ENCODE measurements around the gene SLC22A17. TPM values are rescaled to one million over a fixed set of nuclear protein-coding genes. Genes with fewer than 3 reads are reported as not detected.

SLC22A17 gene
- total RNA-seq, 6 experiments from 2014 or later: 1.5 to 2.7 (median 2.1) TPM

DNA sequence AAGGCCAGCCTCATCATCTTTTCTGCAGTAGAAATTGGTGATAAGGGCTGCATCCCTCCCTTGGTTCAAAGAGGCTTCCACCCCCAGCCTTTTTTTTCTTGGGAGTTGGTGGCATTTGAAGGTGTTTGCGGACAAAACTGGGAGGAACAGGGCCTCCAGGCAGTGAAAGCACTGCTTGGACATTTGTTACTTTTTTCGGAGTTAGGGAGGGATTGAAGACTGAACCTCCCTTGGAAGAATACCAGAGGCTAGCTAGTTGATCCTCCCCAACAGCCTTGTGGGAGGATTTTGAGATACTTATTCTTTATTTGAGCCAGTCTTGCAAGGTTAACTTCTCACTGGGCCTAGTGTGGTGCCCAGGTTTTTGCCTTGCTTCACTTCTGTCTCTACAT, 28.2 kb downstream of the SLC22A17 start:
- 81% methylated on average over 2 of the region's 2 CpGs for WGBS (ENCODE audit: insufficient coverage, low coverage, low lambda C conversion rate, missing lambda C conversion rate)
- Histone ChIP-seq H3K36me3 (peaks cover 0 to 28% (median 13%) of the 10 kb centered on the region in 4 donors), H3K4me1 (peaks cover 0 to 22% (median 4%) of the 10 kb centered on the region in 4 donors), H3K9me3 (no peaks in the 10 kb centered on the region), H3K27me3 (no peaks in the 10 kb centered on the region), H3K27ac (no peak overlapping the region), H3K4me3 (no peak overlapping the region)
- intact Hi-C loops (cut with DNase I): no loop called here
- DNase-seq (no peak), ATAC-seq (no peak)
- TF ChIP-seq, protein P1, sequence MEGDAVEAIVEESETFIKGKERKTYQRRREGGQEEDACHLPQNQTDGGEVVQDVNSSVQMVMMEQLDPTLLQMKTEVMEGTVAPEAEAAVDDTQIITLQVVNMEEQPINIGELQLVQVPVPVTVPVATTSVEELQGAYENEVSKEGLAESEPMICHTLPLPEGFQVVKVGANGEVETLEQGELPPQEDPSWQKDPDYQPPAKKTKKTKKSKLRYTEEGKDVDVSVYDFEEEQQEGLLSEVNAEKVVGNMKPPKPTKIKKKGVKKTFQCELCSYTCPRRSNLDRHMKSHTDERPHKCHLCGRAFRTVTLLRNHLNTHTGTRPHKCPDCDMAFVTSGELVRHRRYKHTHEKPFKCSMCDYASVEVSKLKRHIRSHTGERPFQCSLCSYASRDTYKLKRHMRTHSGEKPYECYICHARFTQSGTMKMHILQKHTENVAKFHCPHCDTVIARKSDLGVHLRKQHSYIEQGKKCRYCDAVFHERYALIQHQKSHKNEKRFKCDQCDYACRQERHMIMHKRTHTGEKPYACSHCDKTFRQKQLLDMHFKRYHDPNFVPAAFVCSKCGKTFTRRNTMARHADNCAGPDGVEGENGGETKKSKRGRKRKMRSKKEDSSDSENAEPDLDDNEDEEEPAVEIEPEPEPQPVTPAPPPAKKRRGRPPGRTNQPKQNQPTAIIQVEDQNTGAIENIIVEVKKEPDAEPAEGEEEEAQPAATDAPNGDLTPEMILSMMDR (IDR thresholded peaks at IDR 0.05): no peak
- no peak for TF ChIP-seq POLR2A (IDR thresholded peaks at IDR 0.05)

DNA sequence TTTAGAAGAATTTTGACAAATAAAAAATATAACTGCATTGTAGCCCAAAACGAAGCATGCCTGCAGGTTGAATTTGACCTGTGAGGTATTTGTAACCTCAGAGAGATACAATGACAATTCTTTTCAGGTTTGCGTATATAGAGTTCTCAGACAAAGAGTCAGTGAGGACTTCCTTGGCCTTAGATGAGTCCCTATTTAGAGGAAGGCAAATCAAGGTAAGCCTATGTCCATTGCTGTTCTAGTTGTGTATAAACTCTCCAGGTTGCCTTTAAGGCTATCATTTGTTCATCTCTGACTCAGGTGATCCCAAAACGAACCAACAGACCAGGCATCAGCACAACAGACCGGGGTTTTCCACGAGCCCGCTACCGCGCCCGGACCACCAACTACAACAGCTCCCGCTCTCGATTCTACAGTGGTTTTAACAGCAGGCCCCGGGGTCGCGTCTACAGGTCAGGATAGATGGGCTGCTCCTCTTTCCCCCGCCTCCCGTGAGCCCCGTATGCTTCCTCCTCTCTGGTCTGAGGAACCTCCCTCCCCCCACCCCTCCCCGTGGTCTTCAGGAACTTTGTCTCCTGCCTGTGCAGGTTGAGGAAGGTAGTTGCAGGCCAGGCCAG, 28.7 kb downstream of the SLC22A17 start:
- Histone ChIP-seq H3K4me3 (no peak overlapping the region), H3K27me3 (no peaks in the 10 kb centered on the region), H3K36me3 (peaks cover 0 to 28% (median 13%) of the 10 kb centered on the region in 4 donors), H3K27ac (no peak overlapping the region), H3K9me3 (no peaks in the 10 kb centered on the region), H3K4me1 (peaks cover 0 to 22% (median 4%) of the 10 kb centered on the region in 4 donors)
- intact Hi-C loops (cut with DNase I): no loop called here
- WGBS (ENCODE audit: insufficient coverage, low coverage, low lambda C conversion rate, missing lambda C conversion rate): 82% methylated on average over 18 of the region's 18 CpGs
- no peak for DNase-seq
- ATAC-seq: no peak
- no peak for TF ChIP-seq POLR2A (IDR thresholded peaks at IDR 0.05)
- TF ChIP-seq, protein P1 (IDR thresholded peaks at IDR 0.05): no peak

DNA sequence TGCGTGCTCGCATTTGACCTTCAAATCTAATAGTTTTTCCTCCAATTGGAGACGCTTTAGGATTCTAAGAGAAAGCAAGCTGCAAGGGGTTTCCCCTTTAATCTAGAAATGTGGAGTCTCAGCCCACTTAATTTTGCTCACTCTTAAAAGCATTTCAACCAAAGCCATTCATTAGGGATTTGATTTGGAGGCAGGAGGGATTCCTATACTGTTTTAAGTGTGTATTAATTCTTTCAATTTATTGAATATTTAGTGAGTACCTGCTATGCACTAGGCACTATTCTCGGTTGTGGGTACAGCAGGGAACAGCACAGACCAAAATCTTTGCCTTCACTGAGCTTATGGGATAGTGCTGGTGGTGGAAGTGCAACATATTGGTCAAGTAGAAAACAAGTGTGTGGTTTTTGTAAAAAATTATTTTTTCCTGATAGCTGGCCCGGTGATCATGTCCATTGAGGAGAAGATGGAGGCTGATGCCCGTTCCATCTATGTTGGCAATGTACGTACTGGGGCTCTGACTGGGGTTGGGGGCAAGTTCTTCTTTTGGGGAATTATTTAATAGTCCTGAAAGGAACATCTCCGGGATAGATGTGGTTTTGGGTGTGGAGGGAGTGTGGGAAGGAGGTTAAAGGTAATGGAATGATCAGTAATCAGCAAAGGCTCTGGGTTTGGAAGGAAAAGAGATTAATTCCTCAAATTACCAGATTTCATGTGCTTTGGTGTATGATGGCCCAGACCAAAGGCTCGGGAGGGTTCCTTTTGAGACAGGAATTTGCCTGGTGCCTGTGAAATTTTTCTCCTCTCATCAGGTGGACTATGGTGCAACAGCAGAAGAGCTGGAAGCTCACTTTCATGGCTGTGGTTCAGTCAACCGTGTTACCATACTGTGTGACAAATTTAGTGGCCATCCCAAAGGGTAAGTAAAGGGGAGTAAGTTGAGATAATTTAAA, 29.8 kb downstream of the SLC22A17 start:
- H3K27ac ChIP-seq: peak overlapping the region; percentile 91 to 94 (median 91)
- H3K9me3 ChIP-seq: no peaks in the 10 kb centered on the region
- intact Hi-C loops (cut with DNase I): no loop called here
- ATAC-seq (no peak), DNase-seq (no peak)
- H3K4me3 ChIP-seq: peak overlapping the region; percentile 74 to 92 (median 82)
- peaks cover 0 to 28% (median 13%) of the 10 kb centered on the region in 4 donors for H3K36me3 ChIP-seq
- H3K4me1 ChIP-seq: peaks cover 0 to 15% (median 4%) of the 10 kb centered on the region in 4 donors
- 43% methylated on average over 10 of the region's 10 CpGs for WGBS (ENCODE audit: insufficient coverage, low coverage, low lambda C conversion rate, missing lambda C conversion rate)
- TF ChIP-seq POLR2A (IDR thresholded peaks at IDR 0.05): no peak
- H3K27me3 ChIP-seq: no peaks in the 10 kb centered on the region

DNA sequence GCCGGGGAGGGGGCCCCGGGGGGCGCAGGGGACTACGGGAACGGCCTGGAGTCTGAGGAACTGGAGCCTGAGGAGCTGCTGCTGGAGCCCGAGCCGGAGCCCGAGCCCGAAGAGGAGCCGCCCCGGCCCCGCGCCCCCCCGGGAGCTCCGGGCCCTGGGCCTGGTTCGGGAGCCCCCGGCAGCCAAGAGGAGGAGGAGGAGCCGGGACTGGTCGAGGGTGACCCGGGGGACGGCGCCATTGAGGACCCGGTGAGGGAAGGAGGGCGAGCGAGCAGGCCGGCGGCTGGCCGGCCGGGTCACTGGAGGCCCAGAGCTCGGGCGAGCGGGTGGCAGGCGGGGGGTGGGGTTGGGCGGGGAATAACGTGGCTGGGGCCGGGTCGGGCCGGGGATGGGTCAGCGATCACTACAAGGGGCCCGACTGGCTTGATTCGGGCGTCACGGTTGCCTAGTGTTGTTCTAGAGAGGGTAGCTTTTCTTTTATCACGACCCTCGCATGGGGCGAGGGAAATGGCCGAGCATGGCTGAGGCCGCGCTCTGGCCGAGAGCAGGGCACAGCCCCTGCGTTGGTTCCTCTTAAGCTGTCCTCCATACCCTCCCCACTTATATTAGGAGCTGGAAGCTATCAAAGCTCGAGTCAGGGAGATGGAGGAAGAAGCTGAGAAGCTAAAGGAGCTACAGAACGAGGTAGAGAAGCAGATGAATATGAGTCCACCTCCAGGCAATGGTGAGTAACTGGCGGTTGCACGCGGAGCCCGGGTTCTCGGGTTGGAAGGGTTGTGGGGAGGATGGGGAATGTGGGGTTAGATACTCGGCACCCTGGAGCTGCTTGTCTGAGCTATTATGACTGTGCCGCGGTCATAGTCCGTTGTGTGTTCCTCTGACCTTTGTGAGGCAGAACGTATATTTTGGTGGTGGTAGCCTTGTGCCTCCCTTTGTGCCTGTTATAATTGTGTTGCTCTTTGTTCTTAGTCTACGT, 30.8 kb downstream of the SLC22A17 start:
- Histone ChIP-seq H3K27me3 (no peaks in the 10 kb centered on the region), H3K4me3 (peak overlapping the region; percentile 74 to 92 (median 82)), H3K4me1 (peaks cover 0 to 15% (median 4%) of the 10 kb centered on the region in 4 donors), H3K27ac (peak overlapping the region; percentile 91 to 94 (median 91)), H3K36me3 (peaks cover 0 to 28% (median 13%) of the 10 kb centered on the region in 4 donors), H3K9me3 (no peaks in the 10 kb centered on the region)
- peak; percentile 28 for TF ChIP-seq POLR2A (IDR thresholded peaks at IDR 0.05)
- TF ChIP-seq, protein P1 (IDR thresholded peaks at IDR 0.05): no peak
- DNase-seq (peak; percentile 70 to 77 (median 74)), ATAC-seq (peak; percentile 30 to 45 (median 40))
- 1% methylated on average over 20 of the region's 64 CpGs for WGBS (ENCODE audit: insufficient coverage, low coverage, low lambda C conversion rate, missing lambda C conversion rate)
- intact Hi-C loops (cut with DNase I): no loop called here

Data from right lobe of liver (tissue), 6 donors.